Upper lobe of right lung (tissue), 1 donor: ENCODE results near the gene NEB. TPM values are rescaled to one million over a fixed set of nuclear protein-coding genes. Genes with fewer than 3 reads are reported as not detected.
A peak's percentile ranks its signal among the peaks of the same experiment; 100 is the strongest.
"Not testable (repeated sequence)": the region's sequence is repeated elsewhere in the genome, so short reads cannot be mapped to it uniquely, and the experiment has no call there.

Experiments
- ATAC-seq: fragments of 200-7000 bp; cut with Tn5 transposase; one replicate; pipeline ENCODE4 v1.9.1; 2020; ENCODE audit warnings: mild to moderate bottlenecking, moderate library complexity
- DNase-seq: peaks from one replicate; pipeline ENCODE4 v3.0.0-alpha.2; 2020
- H3K27ac ChIP-seq: fragments of 200-600 bp; one replicate; pipeline ENCODE4 v1.8.0; 2022
- H3K27me3 ChIP-seq: fragments of 200-600 bp; one replicate; pipeline ENCODE4 v1.8.0; 2022; ENCODE audit warnings: mild to moderate bottlenecking
- H3K36me3 ChIP-seq: fragments of 200-600 bp; one replicate; pipeline ENCODE4 v1.8.0; 2022
- H3K4me1 ChIP-seq: fragments of 200-600 bp; one replicate; pipeline ENCODE4 v1.8.0; 2022
- H3K4me3 ChIP-seq: fragments of 200-600 bp; one replicate; pipeline ENCODE4 v1.8.0; 2022; ENCODE audit warnings: mild to moderate bottlenecking
- H3K9me3 ChIP-seq: fragments of 200-600 bp; one replicate; pipeline ENCODE4 v1.8.0; 2022
- CTCF ChIP-seq: fragments of 200-600 bp; IDR thresholded peaks from one replicate; pipeline ENCODE4 v1.8.0; 2022; ENCODE audit warnings: antibody characterized with exemption
- intact Hi-C: fragments of 100-400 bp; cut with DNase I; formaldehyde crosslinking; loops from one replicate; pipeline ENCODE4 v1.11.0; 2022
- total RNA-seq: library from RNA; stranded (reverse); fragmentation: NEBNext Ultra II Directional; extraction: Animal tissue kit (Norgen Biotek cat#: 25700); gene quantifications from one replicate; pipeline ENCODE4 v1.2.1, GENCODE V29; 2021
- donor health status: DM: no; HTN: yes; CAD: no; lungs with severe emphysema.

Gene NEB
- total RNA-seq, 1 donor from 2014 or later: 1.9 TPM

GRCh38 chr2:151591250-151591907 lies 142.9 kb downstream of the NEB start:
- intact Hi-C loops: not testable (repeated sequence)

GRCh38 chr2:151581300-151581699 lies 153.0 kb downstream of the NEB start:
- H3K27ac ChIP-seq, intact Hi-C loops: not testable (repeated sequence)

More at GRCh38 chr2:151591250-151591907, 142.9 kb downstream of the NEB start:
- not testable (repeated sequence) for H3K27ac ChIP-seq, H3K4me3 ChIP-seq, H3K36me3 ChIP-seq, H3K27me3 ChIP-seq, H3K9me3 ChIP-seq, DNase-seq, H3K4me1 ChIP-seq
- peak; percentile 27 for TF ChIP-seq CTCF
- ATAC-seq: peak; percentile 88

GRCh38 chr2:151580697-151581096 lies 153.6 kb downstream of the NEB start:
- peak; percentile 83 for ATAC-seq
- intact Hi-C loops, H3K27ac ChIP-seq, H3K36me3 ChIP-seq, H3K9me3 ChIP-seq, H3K4me1 ChIP-seq, DNase-seq, H3K27me3 ChIP-seq, H3K4me3 ChIP-seq: not testable (repeated sequence)

More at GRCh38 chr2:151581300-151581699, 153.0 kb downstream of the NEB start:
- not testable (repeated sequence) for H3K9me3 ChIP-seq, ATAC-seq, H3K4me3 ChIP-seq, H3K36me3 ChIP-seq, H3K4me1 ChIP-seq, DNase-seq, H3K27me3 ChIP-seq

- no peak for DNase-seq
- no peak for TF ChIP-seq CTCF
- no peaks in the 10 kb centered on the region for H3K36me3 ChIP-seq
- H3K4me3 ChIP-seq: no peak overlapping the region
- H3K9me3 ChIP-seq: no peaks in the 10 kb centered on the region
- no peaks in the 10 kb centered on the region for H3K27me3 ChIP-seq
- intact Hi-C loops: no loop called here
- ATAC-seq: no peak
- no peaks in the 10 kb centered on the region for H3K4me1 ChIP-seq
- no peak overlapping the region for H3K27ac ChIP-seq
Measured at GRCh38 chr2:151577116-151577515, 157.2 kb downstream of the NEB start.

- DNase-seq: peak; percentile 81
- no peaks in the 10 kb centered on the region for H3K9me3 ChIP-seq
- no peak overlapping the region for H3K27ac ChIP-seq
- H3K4me1 ChIP-seq: no peaks in the 10 kb centered on the region
- ATAC-seq: peak; percentile 49
- no peak for TF ChIP-seq CTCF
- H3K4me3 ChIP-seq: no peak overlapping the region
- H3K36me3 ChIP-seq: no peaks in the 10 kb centered on the region
- no peaks in the 10 kb centered on the region for H3K27me3 ChIP-seq
- intact Hi-C loops: no loop called here
Measured at GRCh38 chr2:151576080-151576479, 158.2 kb downstream of the NEB start.

- no peaks in the 10 kb centered on the region for H3K9me3 ChIP-seq
- intact Hi-C loops: no loop called here
- ATAC-seq (peak; percentile 13), DNase-seq (no peak)
- no peak overlapping the region for H3K27ac ChIP-seq
- H3K4me1 ChIP-seq: no peaks in the 10 kb centered on the region
- H3K27me3 ChIP-seq: no peaks in the 10 kb centered on the region
- no peak for TF ChIP-seq CTCF
- no peak overlapping the region for H3K4me3 ChIP-seq
- H3K36me3 ChIP-seq: no peaks in the 10 kb centered on the region
Measured at GRCh38 chr2:151575338-151575737, 158.9 kb downstream of the NEB start.

- Histone ChIP-seq H3K27ac (no peak overlapping the region), H3K27me3 (no peaks in the 10 kb centered on the region), H3K9me3 (no peaks in the 10 kb centered on the region), H3K4me1 (no peaks in the 10 kb centered on the region), H3K4me3 (no peak overlapping the region), H3K36me3 (no peaks in the 10 kb centered on the region)
- intact Hi-C loops: no loop called here
- DNase-seq (no peak), ATAC-seq (no peak)
- no peak for TF ChIP-seq CTCF
Measured at GRCh38 chr2:151570191-151570590, 164.1 kb downstream of the NEB start.
